PC-3 (cell line): Measurements from ENCODE around the gene EEPD1. TPM values are rescaled to one million over a fixed set of nuclear protein-coding genes. Genes with fewer than 3 reads are reported as not detected.

Source experiments
- ATAC-seq: fragments of 200-7000 bp; cut with Tn5 transposase; 2 replicates; pipeline ENCODE4 v1.9.1; 2020; ENCODE audit warnings: mild to moderate bottlenecking, moderate library complexity
- BruUV-seq: library from RNA; stranded (reverse); fragments of 400-500 nt; replicated peaks from 2 replicates; lab custom pipeline; 2021; lab: Mats Ljungman, UMichigan
- CTCF ChIA-PET: fragments of 300-600 bp; sonication (Branson Sonifier 250); formaldehyde crosslinking; loops from one replicate; lab custom pipeline; 2022; ENCODE audit warnings: antibody characterized with exemption; lab: Charles Lee
- POLR2A ChIA-PET: fragments of 300-600 bp; sonication (Branson Sonifier 250); formaldehyde crosslinking; loops from one replicate; lab custom pipeline; 2022; ENCODE audit warnings: antibody characterized with exemption; ENCODE audit not compliant: unreplicated experiment; lab: Charles Lee
- DNase-seq: peaks from one replicate; pipeline ENCODE4 v3.0.0-alpha.2; 2015
- H2AFZ ChIP-seq: fragments of 300-600 bp; sonication (generic); 2 replicates; pipeline ENCODE4 v1.6.0; 2016; ENCODE audit warnings: antibody characterized with exemption, low read length
- H3F3A ChIP-seq: fragments of 300-600 bp; sonication (generic); one replicate; pipeline ENCODE4 v1.6.0; 2017; ENCODE audit warnings: antibody characterized with exemption, low read length, control low read depth, mild to moderate bottlenecking; ENCODE audit not compliant: unreplicated experiment
- H3K27ac ChIP-seq: fragments of 300-600 bp; sonication (generic); 2 replicates; pipeline ENCODE4 v1.5.1; 2016; ENCODE audit warnings: mild to moderate bottlenecking, low read length
- H3K27me3 ChIP-seq: fragments of 300-600 bp; sonication (generic); 2 replicates; pipeline ENCODE4 v1.6.1; 2016; ENCODE audit warnings: low read length, mixed read lengths
- H3K36me3 ChIP-seq: fragments of 300-600 bp; sonication (generic); 2 replicates; pipeline ENCODE4 v1.6.1; 2016; ENCODE audit warnings: low read depth, mixed run types, low read length, mixed read lengths
- H3K4me1 ChIP-seq: fragments of 300-600 bp; sonication (generic); 2 replicates; pipeline ENCODE4 v1.5.1; 2016; ENCODE audit warnings: low read length; ENCODE audit not compliant: insufficient read depth
- H3K4me2 ChIP-seq: fragments of 300-600 bp; sonication (generic); 2 replicates; pipeline ENCODE4 v1.6.0; 2016; ENCODE audit warnings: low read length
- H3K4me3 ChIP-seq: fragments of 300-600 bp; sonication (generic); 2 replicates; pipeline ENCODE4 v1.5.1; 2016; ENCODE audit warnings: mild to moderate bottlenecking, low read length, mixed read lengths
- H3K79me2 ChIP-seq: fragments of 300-600 bp; sonication (generic); 2 replicates; pipeline ENCODE4 v1.6.1; 2017; ENCODE audit warnings: low read length, mixed read lengths
- H3K9ac ChIP-seq: fragments of 300-600 bp; sonication (generic); 2 replicates; pipeline ENCODE4 v1.6.0; 2016; ENCODE audit warnings: mild to moderate bottlenecking, low read length
- H3K9me2 ChIP-seq: fragments of 300-600 bp; sonication (generic); replicated peaks from 2 replicates; pipeline ENCODE4 v1.6.1; 2016; ENCODE audit warnings: mixed run types, low read length, mixed read lengths
- H3K9me3 ChIP-seq: fragments of 300-600 bp; sonication (generic); 2 replicates; pipeline ENCODE4 v1.6.1; 2016; ENCODE audit warnings: low read length, mixed read lengths
- H4K20me1 ChIP-seq: fragments of 300-600 bp; sonication (generic); 2 replicates; pipeline ENCODE4 v1.6.1; 2016; ENCODE audit warnings: low read length, mixed read lengths
- EZH2 ChIP-seq: fragments of 300-600 bp; sonication (generic); IDR thresholded peaks from one replicate; pipeline ENCODE4 v1.6.1; 2017; ENCODE audit warnings: antibody characterized with exemption, mild to moderate bottlenecking, low read length; ENCODE audit not compliant: unreplicated experiment
- EZH2phosphoT487 ChIP-seq: fragments of 300-600 bp; sonication (generic); IDR thresholded peaks from 2 replicates; pipeline ENCODE4 v1.6.1; 2018; ENCODE audit warnings: mild to moderate bottlenecking, antibody characterized with exemption, low read length, borderline replicate concordance
- intact Hi-C: fragments of 100-400 bp; cut with micrococcal nuclease; formaldehyde crosslinking; loops from 2 replicates; pipeline ENCODE4 v1.9.0; 2023
- total RNA-seq: library from RNA; depleted of rRNA; stranded (reverse); fragments of >200 nt; gene quantifications from 2 replicates; pipeline ENCODE4 v1.2.3, GENCODE V29; 2014
- TF ChIP-seq, protein P1 (sequence below): fragments of 300-600 bp; sonication (generic); conservative IDR thresholded peaks from 2 replicates; pipeline ENCODE4 v1.5.1; 2017; ENCODE audit warnings: antibody characterized with exemption, low read depth, mild to moderate bottlenecking, low read length

Gene EEPD1
- total RNA-seq, 1 experiment from 2014 or later = 28.3 TPM

DNA sequence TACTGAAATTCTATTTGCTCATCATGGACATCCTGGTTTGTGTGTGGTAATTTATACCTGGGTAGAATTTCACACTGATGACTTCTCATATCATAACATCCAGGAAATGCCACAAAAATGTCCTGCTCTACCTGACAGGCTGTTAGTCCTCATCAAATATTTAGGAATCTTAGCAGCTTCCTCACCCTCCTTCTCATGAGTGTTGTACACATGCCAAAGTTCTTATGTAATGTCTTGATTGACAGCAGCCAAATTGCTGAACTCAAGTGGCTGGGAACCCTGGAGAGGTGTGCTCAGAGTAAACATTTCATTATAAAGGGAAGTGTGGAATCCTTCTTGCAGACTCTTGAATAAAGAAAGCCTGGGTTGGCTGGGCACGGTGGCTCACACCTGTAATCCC, 8.9 kb downstream of the EEPD1 start:
- peak overlapping the region; percentile 33 for H3K4me2 ChIP-seq
- DNase-seq = peak; percentile 98
- no peak overlapping the region for H3K9ac ChIP-seq
- H3K27me3 ChIP-seq = no peaks in the 10 kb centered on the region
- no peaks in the 10 kb centered on the region for H3K9me3 ChIP-seq
- peaks cover 93% of the 10 kb centered on the region for H3K79me2 ChIP-seq
- H3K4me3 ChIP-seq = no peak overlapping the region
- H2AFZ ChIP-seq = no peak overlapping the region
- peaks cover 19% of the 10 kb centered on the region; the same call in 1 of the 2 replicates for H4K20me1 ChIP-seq
- ChIA-PET POLR2A (interaction anchor here (0.5 kb wide), 1 partner anchor 81 kb away, joined by 3 read pairs; no protein-coding TSS in a partner anchor), CTCF (no interaction called here)
- intact Hi-C loops = loop anchor here (2.0 kb wide), 1 partner anchor 33 kb away; no protein-coding TSS in a partner anchor
- peaks cover 65% of the 10 kb centered on the region for H3K4me1 ChIP-seq
- H3F3A ChIP-seq = no peaks in the 10 kb centered on the region
- TF ChIP-seq EZH2phosphoT487 (no peak), EZH2 (no peak)
- TF ChIP-seq, protein P1, sequence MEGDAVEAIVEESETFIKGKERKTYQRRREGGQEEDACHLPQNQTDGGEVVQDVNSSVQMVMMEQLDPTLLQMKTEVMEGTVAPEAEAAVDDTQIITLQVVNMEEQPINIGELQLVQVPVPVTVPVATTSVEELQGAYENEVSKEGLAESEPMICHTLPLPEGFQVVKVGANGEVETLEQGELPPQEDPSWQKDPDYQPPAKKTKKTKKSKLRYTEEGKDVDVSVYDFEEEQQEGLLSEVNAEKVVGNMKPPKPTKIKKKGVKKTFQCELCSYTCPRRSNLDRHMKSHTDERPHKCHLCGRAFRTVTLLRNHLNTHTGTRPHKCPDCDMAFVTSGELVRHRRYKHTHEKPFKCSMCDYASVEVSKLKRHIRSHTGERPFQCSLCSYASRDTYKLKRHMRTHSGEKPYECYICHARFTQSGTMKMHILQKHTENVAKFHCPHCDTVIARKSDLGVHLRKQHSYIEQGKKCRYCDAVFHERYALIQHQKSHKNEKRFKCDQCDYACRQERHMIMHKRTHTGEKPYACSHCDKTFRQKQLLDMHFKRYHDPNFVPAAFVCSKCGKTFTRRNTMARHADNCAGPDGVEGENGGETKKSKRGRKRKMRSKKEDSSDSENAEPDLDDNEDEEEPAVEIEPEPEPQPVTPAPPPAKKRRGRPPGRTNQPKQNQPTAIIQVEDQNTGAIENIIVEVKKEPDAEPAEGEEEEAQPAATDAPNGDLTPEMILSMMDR = no peak
- BruUV-seq = no TSS peak
- peak overlapping the region; percentile 43 for H3K27ac ChIP-seq
- peak; percentile 75 for ATAC-seq
- H3K9me2 ChIP-seq = no peaks in the 10 kb centered on the region
- peaks cover 4% of the 10 kb centered on the region; the same call in 1 of the 2 replicates for H3K36me3 ChIP-seq

DNA sequence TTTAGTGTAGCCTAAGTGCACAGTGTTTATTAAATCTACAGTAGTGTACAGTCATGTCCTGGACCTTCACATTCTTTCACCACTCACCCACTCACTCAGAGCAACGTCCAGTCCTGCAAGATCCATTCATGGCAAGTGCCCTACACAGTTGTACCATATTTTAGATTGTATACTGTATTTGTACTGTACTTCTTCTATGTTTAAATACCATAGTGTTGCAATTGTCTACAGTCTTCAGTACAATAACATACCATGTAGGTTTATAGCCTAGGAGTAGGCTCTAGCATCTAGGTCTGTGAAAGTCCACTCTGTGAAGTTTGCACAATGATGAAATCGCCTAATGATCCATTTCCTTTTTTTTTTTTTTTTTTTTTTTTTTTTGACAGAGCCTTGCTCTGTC, 12.0 kb downstream of the EEPD1 start:
- Histone ChIP-seq H3F3A (no peaks in the 10 kb centered on the region), H3K9ac (no peak overlapping the region), H3K27ac (no peak overlapping the region), H2AFZ (no peak overlapping the region), H3K4me2 (no peak overlapping the region), H3K9me3 (no peaks in the 10 kb centered on the region), H3K79me2 (peaks cover 81% of the 10 kb centered on the region), H3K4me1 (peaks cover 36% of the 10 kb centered on the region), H3K9me2 (no peaks in the 10 kb centered on the region), H4K20me1 (no peaks in the 10 kb centered on the region; the same call in 1 of the 2 replicates), H3K36me3 (peaks cover 4% of the 10 kb centered on the region; the same call in 1 of the 2 replicates), H3K27me3 (no peaks in the 10 kb centered on the region), H3K4me3 (no peak overlapping the region)
- ChIA-PET CTCF (no interaction called here), POLR2A (no interaction called here)
- intact Hi-C loops = no loop called here
- TF ChIP-seq, protein P1 = no peak
- no peak for TF ChIP-seq EZH2phosphoT487
- TF ChIP-seq EZH2 = no peak
- BruUV-seq = no TSS peak
- no peak for ATAC-seq
- no peak for DNase-seq

DNA sequence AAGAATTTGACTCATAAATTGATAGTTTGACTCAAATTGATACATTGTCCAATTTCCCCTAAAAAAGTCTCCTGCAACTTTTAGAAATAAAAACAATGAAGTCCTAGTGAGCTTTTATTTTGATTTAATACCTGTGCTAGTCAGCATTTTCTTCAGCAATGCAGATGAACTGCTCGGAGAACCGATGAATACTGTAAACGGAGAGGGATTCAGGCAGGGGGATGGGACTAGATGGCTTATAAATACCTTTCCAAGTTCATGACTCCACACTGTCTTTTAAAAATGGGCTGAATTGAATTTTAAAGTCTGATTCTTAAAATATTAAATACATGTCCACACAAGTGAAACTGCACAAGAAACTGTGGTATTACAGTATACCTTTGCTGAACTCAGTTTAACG, 12.7 kb downstream of the EEPD1 start:
- no peak for ATAC-seq
- no TSS peak for BruUV-seq
- H3K9me2 ChIP-seq = no peaks in the 10 kb centered on the region
- H3K4me3 ChIP-seq = no peak overlapping the region
- H3K36me3 ChIP-seq = peaks cover 4% of the 10 kb centered on the region; the same call in 1 of the 2 replicates
- H3K79me2 ChIP-seq = peaks cover 76% of the 10 kb centered on the region
- H4K20me1 ChIP-seq = no peaks in the 10 kb centered on the region; the same call in 1 of the 2 replicates
- H3K27me3 ChIP-seq = no peaks in the 10 kb centered on the region
- H3F3A ChIP-seq = no peaks in the 10 kb centered on the region
- DNase-seq = no peak
- ChIA-PET POLR2A (no interaction called here), CTCF (no interaction called here)
- intact Hi-C loops = no loop called here
- no peak overlapping the region for H3K4me2 ChIP-seq
- H3K9ac ChIP-seq = no peak overlapping the region
- no peaks in the 10 kb centered on the region for H3K9me3 ChIP-seq
- no peak overlapping the region for H2AFZ ChIP-seq
- TF ChIP-seq, protein P1 = no peak
- no peak for TF ChIP-seq EZH2
- TF ChIP-seq EZH2phosphoT487 = no peak
- peaks cover 33% of the 10 kb centered on the region for H3K4me1 ChIP-seq
- no peak overlapping the region for H3K27ac ChIP-seq
